Stimulated activated CD4-positive, alpha-beta T cell treated with anti-CD3 and anti-CD28 coated beads, Interleukin-1b, Interleukin-23, amount 100 ng/mL, for 24 hours (primary cell): ENCODE data around the gene GNAT1.

Experiments
- DNase-seq, 4 experiments: peaks; one replicate each; pipeline ENCODE4 v3.0.0-alpha.2; 2020; ENCODE audit warnings: low read depth in 4 of 4, low spot score in 1 of 4

Gene GNAT1

GRCh38 chr3:50162034-50162883 is 29.2 kb upstream of the GNAT1 start:
- no peak for DNase-seq

GRCh38 chr3:50163572-50164455 is 27.6 kb upstream of the GNAT1 start:
- no peak for DNase-seq

DNA sequence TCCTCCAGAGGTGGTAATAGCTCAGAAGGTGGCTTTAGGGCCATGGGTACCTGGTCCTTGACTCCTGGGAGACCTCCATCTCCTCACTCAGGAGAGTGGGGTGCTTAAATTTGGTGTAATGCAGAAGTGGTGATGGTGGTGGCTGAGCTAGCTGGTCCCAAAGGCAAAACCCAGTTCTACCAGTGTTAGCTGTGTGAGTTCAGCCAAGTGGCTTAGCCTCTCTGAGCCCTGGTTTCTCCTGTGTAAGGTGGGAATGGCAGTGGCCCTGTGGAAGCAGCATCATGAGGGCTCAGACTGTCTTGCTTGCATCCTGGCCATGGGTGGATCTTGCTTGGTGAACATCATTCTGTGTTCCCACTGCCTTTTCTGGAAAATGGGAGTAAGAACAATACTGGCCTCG is 26.9 kb upstream of the GNAT1 start:
- DNase-seq, result no peak

DNA sequence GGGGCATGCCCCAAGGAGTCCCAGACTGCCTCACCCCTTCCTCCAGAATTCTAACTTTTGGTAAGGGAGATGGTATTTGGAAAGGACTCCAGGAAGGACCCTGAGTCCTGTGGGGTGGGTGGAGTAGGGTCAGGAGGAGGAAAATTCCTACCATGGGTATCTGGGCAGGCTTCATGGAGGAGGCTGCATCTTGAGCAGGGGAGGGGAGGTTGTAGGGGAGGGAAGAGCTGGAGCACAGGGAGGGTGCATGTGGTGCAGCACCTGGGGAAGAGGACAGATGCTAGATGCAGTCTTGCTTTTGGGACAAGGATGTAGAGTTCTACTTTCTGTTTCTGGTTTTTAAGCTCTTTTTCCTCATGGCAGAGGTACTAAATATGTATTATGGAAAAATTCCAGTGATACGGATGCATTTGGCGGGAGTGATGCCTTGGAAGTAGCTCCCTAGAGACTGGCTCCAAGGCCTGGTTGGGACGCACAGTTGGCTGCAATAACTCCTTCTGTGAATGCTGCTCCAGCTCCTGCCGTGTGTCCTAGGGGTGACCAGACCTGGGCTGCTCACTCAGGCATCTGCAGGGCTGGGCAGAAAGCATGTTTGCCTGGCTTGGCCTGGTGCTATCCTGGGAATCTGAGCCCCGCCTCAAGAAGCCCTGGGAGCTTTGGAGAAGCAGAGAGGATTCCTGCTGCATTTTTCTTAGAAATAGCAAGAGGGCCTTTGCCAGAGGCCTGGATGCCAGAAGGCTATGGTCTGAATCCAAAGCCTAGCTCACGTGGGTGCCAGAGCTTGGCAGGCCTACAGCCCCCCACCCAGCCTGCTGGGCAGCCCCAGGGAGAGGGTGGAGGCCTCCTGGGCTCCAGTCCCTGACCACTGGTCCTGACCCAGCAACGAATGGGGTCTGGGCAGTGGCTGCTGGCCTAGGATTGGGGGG is 26.2 kb upstream of the GNAT1 start:
- DNase-seq, result no peak

DNA sequence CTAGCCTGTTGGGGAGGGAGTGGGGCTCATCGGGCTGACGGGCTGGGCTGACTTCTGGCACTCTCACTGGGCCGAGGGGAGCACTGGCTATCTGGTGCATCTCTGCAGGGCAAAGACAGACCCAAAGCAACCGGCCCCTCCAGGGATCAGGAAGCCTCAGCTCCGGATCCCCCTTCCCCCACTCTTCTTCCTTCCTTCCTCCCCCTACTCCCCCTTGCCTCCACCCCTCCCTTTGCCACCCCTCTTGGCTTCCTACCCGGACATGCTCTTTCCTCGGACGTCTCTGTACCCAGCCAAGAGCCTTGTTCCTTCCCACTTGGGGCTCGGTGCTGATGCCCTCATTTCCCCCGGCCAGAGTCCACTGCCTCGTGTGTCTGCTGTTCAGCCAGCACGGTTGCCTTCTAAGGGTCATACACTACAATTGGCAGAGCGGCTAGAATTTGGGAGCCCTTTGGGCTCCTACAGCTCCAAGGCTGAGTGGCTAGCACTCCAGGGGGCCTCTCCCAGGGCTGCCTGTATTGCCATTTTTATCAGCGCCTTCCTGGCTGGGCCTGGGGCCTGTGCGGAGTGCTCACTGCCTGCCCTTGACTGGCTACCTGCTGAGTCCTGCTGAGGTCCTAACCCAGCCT is 25.4 kb upstream of the GNAT1 start:
- DNase-seq, result no peak

DNA sequence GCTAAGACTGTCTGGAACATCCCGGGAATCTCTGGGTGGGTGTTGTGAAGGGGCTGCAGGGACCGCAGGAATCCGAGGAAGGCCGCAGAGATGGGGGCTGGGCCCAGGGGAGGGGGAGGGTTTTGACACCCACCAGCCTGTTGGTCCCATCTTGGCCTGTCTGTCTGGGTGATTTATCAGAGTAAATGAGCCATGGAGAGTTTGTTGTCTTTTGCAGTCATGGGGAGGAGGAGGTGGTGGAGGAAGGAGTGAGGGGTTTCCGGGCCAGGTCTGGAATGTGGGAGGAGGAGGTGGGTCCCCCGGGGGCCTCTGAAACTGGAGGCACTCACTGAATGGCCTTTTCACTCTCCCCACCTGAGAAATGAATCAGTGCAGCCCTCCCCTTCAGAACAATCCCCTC is 24.8 kb upstream of the GNAT1 start:
- no peak for DNase-seq

DNA sequence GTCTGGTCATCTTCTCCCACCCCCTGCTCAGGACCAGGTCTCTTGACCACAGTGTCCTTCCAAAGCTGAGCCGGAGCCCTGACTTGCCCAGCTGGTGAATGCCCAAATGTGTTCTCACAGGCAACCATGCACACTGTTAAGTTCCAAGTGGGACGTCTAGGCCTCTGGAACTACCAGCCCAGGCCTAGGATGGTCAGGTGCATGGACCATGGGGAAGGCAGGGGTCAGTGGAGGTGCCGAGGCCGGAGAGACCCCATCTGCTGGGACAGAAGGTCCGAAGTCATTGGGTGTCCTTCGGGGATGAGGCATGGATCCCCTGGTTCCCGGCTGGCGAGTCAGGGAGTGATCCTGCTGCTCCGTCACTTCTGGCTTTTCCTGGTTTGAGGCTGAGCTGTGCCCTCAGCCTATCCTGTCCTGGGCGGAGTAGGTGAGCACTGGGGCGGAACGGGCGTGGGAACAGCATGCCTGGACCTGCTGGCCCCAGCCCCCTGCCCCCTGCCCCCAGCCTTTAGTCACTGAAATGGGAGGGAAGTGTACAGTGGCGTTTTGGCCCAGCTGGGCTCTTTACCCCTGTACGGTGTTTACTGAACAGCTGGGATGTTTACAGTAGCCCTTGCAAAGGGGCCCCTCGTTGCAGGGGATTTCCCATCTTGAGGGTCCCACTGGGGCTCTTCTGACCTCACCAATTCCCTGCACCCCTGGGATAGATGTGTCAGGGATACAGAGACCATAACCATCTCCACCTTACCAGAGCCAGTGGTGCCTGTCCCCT is 24.2 kb upstream of the GNAT1 start:
- no peak for DNase-seq

DNA sequence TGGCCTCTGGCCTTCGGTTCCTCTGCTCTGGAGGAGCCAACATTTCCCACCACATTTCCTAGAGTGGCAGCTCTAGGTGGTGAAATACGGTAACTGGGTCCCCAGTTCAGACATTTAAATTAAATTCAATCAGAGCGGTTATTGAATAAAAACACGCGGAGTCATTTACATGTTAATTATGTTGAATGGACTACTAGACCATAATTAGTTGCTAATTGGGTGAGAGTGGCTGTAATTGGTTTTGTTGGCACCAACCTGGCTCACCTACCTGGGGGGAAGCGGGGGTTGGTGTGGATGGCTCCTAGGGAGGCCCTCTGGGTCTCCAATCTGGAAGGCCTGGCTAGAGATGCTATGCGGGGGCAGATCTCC is 23.6 kb upstream of the GNAT1 start:
- DNase-seq, result no peak

- DNase-seq, result no peak
Measured at GRCh38 chr3:50168388-50168787, 23.0 kb upstream of the GNAT1 start.

- no peak for DNase-seq
Measured at GRCh38 chr3:50168791-50169190, 22.6 kb upstream of the GNAT1 start.

- DNase-seq, result no peak
Measured at GRCh38 chr3:50169232-50169832, 22.1 kb upstream of the GNAT1 start.

DNA sequence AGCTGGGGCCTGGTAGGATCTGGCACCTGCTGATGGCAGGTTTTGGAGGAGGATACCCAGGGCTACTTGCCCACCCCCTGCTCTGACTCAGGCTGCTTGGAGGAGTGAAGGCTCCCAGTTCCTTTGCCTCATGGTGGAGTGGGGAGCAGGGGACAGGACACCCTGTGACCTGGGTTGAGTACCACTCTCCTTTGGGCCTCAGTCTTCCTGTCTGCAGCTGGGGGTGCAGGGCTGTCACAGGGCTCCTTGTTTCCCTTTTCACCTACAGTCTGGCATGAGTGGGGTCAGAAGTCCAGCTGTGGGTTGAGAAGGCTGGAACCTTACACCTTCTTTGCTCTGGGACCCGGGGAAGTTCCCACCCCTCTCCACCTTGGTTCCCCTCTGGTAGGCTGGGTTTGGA is 21.6 kb upstream of the GNAT1 start:
- DNase-seq, result no peak

GRCh38 chr3:50170689-50171088 is 20.7 kb upstream of the GNAT1 start:
- DNase-seq, result no peak

DNA sequence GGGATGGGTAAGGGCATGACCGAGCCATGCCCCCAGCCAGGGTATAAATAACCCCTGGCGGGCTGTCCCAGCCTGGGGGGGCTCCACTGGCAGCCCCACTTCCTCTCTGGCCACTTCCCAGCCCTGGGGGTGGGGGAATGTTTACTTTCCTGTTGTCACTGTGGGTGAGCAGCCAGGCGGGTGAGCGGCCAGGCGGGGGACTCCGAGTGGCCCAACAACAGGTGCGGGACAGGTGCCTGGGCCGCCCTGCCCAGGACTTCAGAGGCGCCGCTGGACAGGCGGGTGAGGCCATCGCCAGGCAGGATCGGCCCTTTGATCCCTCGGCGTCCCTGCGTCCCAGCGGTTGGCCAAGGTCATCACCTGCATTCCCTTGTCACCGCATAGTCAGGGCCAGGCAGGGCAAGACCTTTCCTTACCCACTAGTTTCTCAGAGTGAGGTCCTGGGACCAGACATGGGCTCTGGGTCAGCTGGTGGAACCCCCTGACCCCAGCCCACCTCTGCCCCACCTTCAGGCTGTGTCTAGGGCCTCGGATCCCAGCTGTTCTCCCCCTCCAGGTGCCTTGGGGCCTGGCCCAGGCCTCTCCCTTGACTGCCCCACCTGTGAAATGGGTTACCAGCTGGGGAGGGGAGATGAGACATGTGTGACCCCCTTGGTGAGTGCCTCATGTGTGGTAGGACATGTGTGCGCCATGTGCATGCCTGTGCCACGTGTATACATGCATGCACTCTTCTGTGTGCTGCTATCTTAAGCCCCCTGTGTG is 19.7 kb upstream of the GNAT1 start:
- no peak for DNase-seq

- DNase-seq, result no peak
Measured at GRCh38 chr3:50172626-50173220, 18.7 kb upstream of the GNAT1 start.

DNA sequence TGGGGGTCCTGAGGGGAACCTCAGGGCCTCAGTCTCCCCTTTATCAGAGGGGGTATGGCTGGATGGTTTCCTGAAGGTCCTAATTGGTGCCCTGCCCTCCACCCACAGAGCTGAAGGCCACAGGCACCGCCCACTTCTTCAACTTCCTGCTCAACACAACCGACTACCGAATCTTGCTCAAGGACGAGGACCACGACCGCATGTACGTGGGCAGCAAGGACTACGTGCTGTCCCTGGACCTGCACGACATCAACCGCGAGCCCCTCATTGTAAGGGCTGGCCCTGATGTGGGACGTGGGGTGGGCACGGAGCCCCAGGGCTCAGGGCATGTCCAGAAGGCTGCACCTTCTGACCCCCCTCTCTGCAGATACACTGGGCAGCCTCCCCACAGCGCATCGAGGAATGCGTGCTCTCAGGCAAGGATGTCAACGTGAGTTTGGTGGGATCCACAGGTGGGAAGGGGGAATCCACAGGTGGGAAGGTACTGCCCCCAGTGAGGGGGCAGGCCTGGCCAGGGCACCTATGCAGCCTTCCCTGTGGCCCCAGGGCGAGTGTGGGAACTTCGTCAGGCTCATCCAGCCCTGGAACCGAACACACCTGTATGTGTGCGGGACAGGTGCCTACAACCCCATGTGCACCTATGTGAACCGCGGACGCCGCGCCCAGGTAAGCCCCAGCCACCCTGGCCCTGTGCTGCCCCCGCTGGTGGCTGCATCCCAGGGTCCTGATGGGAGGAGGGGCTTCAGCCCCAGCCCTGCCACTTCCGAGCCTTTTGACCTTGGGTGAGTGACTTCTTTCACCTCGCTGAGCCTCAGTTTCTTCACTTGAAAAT is 17.5 kb upstream of the GNAT1 start:
- no peak for DNase-seq

GRCh38 chr3:50174517-50174895 is 16.9 kb upstream of the GNAT1 start:
- no peak for DNase-seq
